Central memory CD8-positive, alpha-beta T cell (primary cell): ENCODE results near the gene CTSZ.
"Not testable (repeated sequence)": the region's sequence is repeated elsewhere in the genome, so short reads cannot be mapped to it uniquely, and the experiment has no call there.

ENCODE experiments used
- ATAC-seq: fragments of 150-1000 bp; cut with Tn5 transposase; replicated peaks from 2 replicates; pipeline ENCODE4 v1.10.0; 2022; ENCODE audit warnings: mild to moderate bottlenecking, moderate FRiP score, moderate number of reproducible peaks; ENCODE audit not compliant: poor library complexity, severe bottlenecking; ENCODE audit errors: extremely low read depth
- DNase-seq, 2 donors: peaks; one replicate each; pipeline ENCODE4 v3.0.0; 2021; ENCODE audit warnings: low spot score in 2 of 2
- H3K27ac Mint-ChIP-seq: one replicate; pipeline ENCODE4 v1.8.0; 2022; ENCODE audit warnings: low read depth, mild to moderate bottlenecking, moderate library complexity, mixed read lengths
- H3K27me3 Mint-ChIP-seq: one replicate; pipeline ENCODE4 v1.8.0; 2022; ENCODE audit warnings: mixed read lengths
- H3K36me3 Mint-ChIP-seq: one replicate; pipeline ENCODE4 v1.8.0; 2022; ENCODE audit warnings: mild to moderate bottlenecking, moderate library complexity, mixed read lengths; ENCODE audit not compliant: insufficient read depth
- H3K4me1 Mint-ChIP-seq: one replicate; pipeline ENCODE4 v1.8.0; 2022; ENCODE audit warnings: mixed read lengths
- H3K4me3 Mint-ChIP-seq: one replicate; pipeline ENCODE4 v1.8.0; 2022; ENCODE audit warnings: mild to moderate bottlenecking, moderate library complexity, mixed read lengths
- H3K9me3 Mint-ChIP-seq: one replicate; pipeline ENCODE4 v1.8.0; 2022; ENCODE audit warnings: mixed read lengths

CTSZ gene

GRCh38 chr20:58986286-58986967, 20.6 kb downstream of the CTSZ start:
- Mint-ChIP-seq H3K36me3 (peaks cover 49% of the 10 kb centered on the region), H3K27me3 (no peaks in the 10 kb centered on the region), H3K4me3 (no peak overlapping the region), H3K4me1 (peaks cover 42% of the 10 kb centered on the region), H3K9me3 (no peaks in the 10 kb centered on the region), H3K27ac (peak overlapping the region; percentile 2)
- no peak for DNase-seq
- no peak for ATAC-seq

GRCh38 chr20:58985656-58986055, 21.4 kb downstream of the CTSZ start:
- no peak for ATAC-seq
- H3K9me3 Mint-ChIP-seq = no peaks in the 10 kb centered on the region
- H3K36me3 Mint-ChIP-seq = peaks cover 47% of the 10 kb centered on the region
- H3K4me3 Mint-ChIP-seq = no peak overlapping the region
- no peaks in the 10 kb centered on the region for H3K27me3 Mint-ChIP-seq
- no peak overlapping the region for H3K27ac Mint-ChIP-seq
- DNase-seq = no peak
- H3K4me1 Mint-ChIP-seq = peaks cover 42% of the 10 kb centered on the region

GRCh38 chr20:58984691-58985090, 22.4 kb downstream of the CTSZ start:
- peaks cover 40% of the 10 kb centered on the region for H3K36me3 Mint-ChIP-seq
- H3K9me3 Mint-ChIP-seq = no peaks in the 10 kb centered on the region
- peak overlapping the region; percentile 50 for H3K27ac Mint-ChIP-seq
- peak overlapping the region; percentile 77 for H3K4me3 Mint-ChIP-seq
- H3K4me1 Mint-ChIP-seq = peaks cover 42% of the 10 kb centered on the region
- DNase-seq (no peak), ATAC-seq (no peak)
- H3K27me3 Mint-ChIP-seq = no peaks in the 10 kb centered on the region

GRCh38 chr20:58983115-58983468, 24.0 kb downstream of the CTSZ start:
- H3K4me3 Mint-ChIP-seq = peak overlapping the region; percentile 77
- peak overlapping the region; percentile 42 for H3K27ac Mint-ChIP-seq
- not testable (repeated sequence) for ATAC-seq, H3K27me3 Mint-ChIP-seq, H3K9me3 Mint-ChIP-seq, DNase-seq
- H3K36me3 Mint-ChIP-seq = peaks cover 29% of the 10 kb centered on the region
- H3K4me1 Mint-ChIP-seq = peaks cover 42% of the 10 kb centered on the region

- H3K27me3 Mint-ChIP-seq = no peaks in the 10 kb centered on the region
- ATAC-seq = peak; percentile 71
These were observed 24.5 kb downstream of the CTSZ start for GRCh38 chr20:58982406-58983114.

GRCh38 chr20:58981628-58982364, 25.3 kb downstream of the CTSZ start:
- H3K27ac Mint-ChIP-seq = peak overlapping the region; percentile 42
- ATAC-seq (no peak), DNase-seq (no peak)
- H3K9me3 Mint-ChIP-seq = no peaks in the 10 kb centered on the region
- peaks cover 32% of the 10 kb centered on the region for H3K4me1 Mint-ChIP-seq
- peaks cover 24% of the 10 kb centered on the region for H3K36me3 Mint-ChIP-seq
- peak overlapping the region; percentile 77 for H3K4me3 Mint-ChIP-seq
- H3K27me3 Mint-ChIP-seq = no peaks in the 10 kb centered on the region

More at GRCh38 chr20:58982406-58983114, 24.5 kb downstream of the CTSZ start:
- DNase-seq = peak in 1 of 2 donors; percentile 60
- H3K4me3 Mint-ChIP-seq = peak overlapping the region; percentile 77
- peaks cover 37% of the 10 kb centered on the region for H3K4me1 Mint-ChIP-seq
- peak overlapping the region; percentile 42 for H3K27ac Mint-ChIP-seq
- H3K9me3 Mint-ChIP-seq = no peaks in the 10 kb centered on the region
- H3K36me3 Mint-ChIP-seq = peaks cover 25% of the 10 kb centered on the region

- DNase-seq = peak; percentile 76 to 78
- Mint-ChIP-seq H3K27me3 (no peaks in the 10 kb centered on the region), H3K27ac (peak within 1 kb of the TSS; percentile 42), H3K4me3 (peak within 1 kb of the TSS; percentile 77), H3K4me1 (peaks cover 29% of the 10 kb centered on the region), H3K9me3 (no peaks in the 10 kb centered on the region), H3K36me3 (peaks cover 17% of the 10 kb centered on the region)
- ATAC-seq = peak; percentile 55
These were observed 26.1 kb downstream of the CTSZ start, which contains the start of gene NELFCD for GRCh38 chr20:58980711-58981627. Gene NELFCD, plus strand, starts transcription at chr20:58981256. Its CDS starts 54 bp downstream, at chr20:58981310.

- ATAC-seq = no peak
- no peaks in the 10 kb centered on the region for H3K9me3 Mint-ChIP-seq
- no peak overlapping the region for H3K27ac Mint-ChIP-seq
- H3K36me3 Mint-ChIP-seq = peaks cover 12% of the 10 kb centered on the region
- no peaks in the 10 kb centered on the region for H3K27me3 Mint-ChIP-seq
- DNase-seq = no peak
- H3K4me3 Mint-ChIP-seq = no peak overlapping the region
- H3K4me1 Mint-ChIP-seq = peaks cover 17% of the 10 kb centered on the region
These were observed 28.5 kb downstream of the CTSZ start for GRCh38 chr20:58978351-58979190.

GRCh38 chr20:58976061-58976730, 30.9 kb downstream of the CTSZ start:
- no peak overlapping the region for H3K27ac Mint-ChIP-seq
- no peaks in the 10 kb centered on the region for H3K4me1 Mint-ChIP-seq
- H3K9me3 Mint-ChIP-seq = no peaks in the 10 kb centered on the region
- H3K4me3 Mint-ChIP-seq = no peak overlapping the region
- H3K27me3 Mint-ChIP-seq = no peaks in the 10 kb centered on the region
- no peak for DNase-seq
- no peak for ATAC-seq
- no peaks in the 10 kb centered on the region for H3K36me3 Mint-ChIP-seq

GRCh38 chr20:58975353-58975752, 31.7 kb downstream of the CTSZ start:
- H3K9me3 Mint-ChIP-seq = no peaks in the 10 kb centered on the region

GRCh38 chr20:58973866-58974265, 33.2 kb downstream of the CTSZ start:
- ATAC-seq (no peak), DNase-seq (no peak)
- Mint-ChIP-seq H3K27ac (no peak overlapping the region), H3K4me1 (no peaks in the 10 kb centered on the region), H3K27me3 (peaks cover 14% of the 10 kb centered on the region), H3K36me3 (no peaks in the 10 kb centered on the region), H3K4me3 (no peak overlapping the region), H3K9me3 (no peaks in the 10 kb centered on the region)

More at GRCh38 chr20:58975353-58975752, 31.7 kb downstream of the CTSZ start:
- H3K4me3 Mint-ChIP-seq = no peak overlapping the region
- DNase-seq = no peak
- H3K27ac Mint-ChIP-seq = no peak overlapping the region
- H3K36me3 Mint-ChIP-seq = no peaks in the 10 kb centered on the region
- H3K4me1 Mint-ChIP-seq = no peaks in the 10 kb centered on the region
- H3K27me3 Mint-ChIP-seq = peaks cover 4% of the 10 kb centered on the region
- ATAC-seq = no peak
